ENCODE measurements around the gene DHRS3. TPM values are rescaled to one million over a fixed set of nuclear protein-coding genes. Genes with fewer than 3 reads are reported as not detected.

DHRS3 gene
- polyA plus RNA-seq, 12 donors, result 11.0 to 25.4 (median 14.8) TPM; not detected in 1

- DNase-seq, result no peak
These were observed 62.3 kb downstream of the DHRS3 start for GRCh38 chr1:12555411-12556367.

- no peak for DNase-seq
These were observed 63.3 kb downstream of the DHRS3 start for GRCh38 chr1:12554521-12555305.

GRCh38 chr1:12553963-12554362 is 64.0 kb downstream of the DHRS3 start:
- DNase-seq, result no peak

- no peak for DNase-seq
These were observed 64.8 kb downstream of the DHRS3 start for GRCh38 chr1:12552951-12553921.

- DNase-seq, result no peak
These were observed 65.7 kb downstream of the DHRS3 start for GRCh38 chr1:12552111-12552888.

GRCh38 chr1:12551584-12551983 is 66.4 kb downstream of the DHRS3 start:
- no peak for DNase-seq

- peak; percentile 86 for DNase-seq
These were observed 68.3 kb downstream of the DHRS3 start for GRCh38 chr1:12549460-12550349.

- DNase-seq, result peak; percentile 69
These were observed 69.0 kb downstream of the DHRS3 start for GRCh38 chr1:12548973-12549459.

- no peak for DNase-seq
These were observed 69.6 kb downstream of the DHRS3 start for GRCh38 chr1:12548279-12548972.

GRCh38 chr1:12547586-12548225 is 70.3 kb downstream of the DHRS3 start:
- no peak for DNase-seq

GRCh38 chr1:12546771-12547585 is 71.0 kb downstream of the DHRS3 start:
- DNase-seq, result no peak

- no peak for DNase-seq
These were observed 73.0 kb downstream of the DHRS3 start for GRCh38 chr1:12544992-12545391.

- no peak for DNase-seq
These were observed 73.7 kb downstream of the DHRS3 start for GRCh38 chr1:12544357-12544756.

- DNase-seq, result no peak
These were observed 74.3 kb downstream of the DHRS3 start for GRCh38 chr1:12543740-12544154.

GRCh38 chr1:12542616-12543592 is 75.1 kb downstream of the DHRS3 start:
- DNase-seq, result no peak

GRCh38 chr1:12542138-12542465 is 75.9 kb downstream of the DHRS3 start:
- DNase-seq, result no peak

Measured in muscle of arm (tissue), 12 donors.